H1 (cell line): ENCODE results near the gene SLC16A8. TPM values are rescaled to one million over a fixed set of nuclear protein-coding genes. Genes with fewer than 3 reads are reported as not detected.

ENCODE experiments used
- CTCF ChIA-PET: fragments of 300-600 bp; sonication (Branson Sonifier 250); formaldehyde crosslinking; loops from one replicate; lab custom pipeline; 2021; ENCODE audit not compliant: partially characterized antibody; lab: Charles Lee
- POLR2A ChIA-PET: fragments of 300-600 bp; sonication (Branson Sonifier 250); formaldehyde crosslinking; loops from one replicate; lab custom pipeline; 2021; ENCODE audit warnings: inconsistent platforms; ENCODE audit not compliant: partially characterized antibody; lab: Charles Lee
- DNase-seq, 2 experiments: peaks; one replicate each; pipeline versions ENCODE4 v3.0.0 to v3.0.0-alpha.2; 2010 to 2022; ENCODE audit warnings: low spot score in 2 of 2, low read depth in 1 of 2, mixed read lengths in 1 of 2
- FAIRE-seq: peaks from 2 replicates; lab custom pipeline; 2011; peaks lifted over from hg19 to GRCh38; lab: Jason Lieb, UNC
- H2AFZ ChIP-seq: 2 replicates; pipeline ENCODE4 v1.8.1; 2012; ENCODE audit warnings: low read length, inconsistent platforms
- H2AK5ac ChIP-seq: 2 replicates; pipeline ENCODE4 v1.6.1; 2013; ENCODE audit warnings: low read depth, low read length
- H2BK120ac ChIP-seq: replicated peaks from 2 replicates; pipeline ENCODE3; 2013; ENCODE audit warnings: low read depth, low read length, inconsistent platforms
- H2BK12ac ChIP-seq: 2 replicates; pipeline ENCODE4 v1.6.1; 2013; ENCODE audit warnings: low read depth, low read length
- H2BK15ac ChIP-seq: 2 replicates; pipeline ENCODE4 v1.6.1; 2013; ENCODE audit warnings: low read length
- H2BK20ac ChIP-seq: 2 replicates; pipeline ENCODE4 v1.6.1; 2013; ENCODE audit warnings: low read length
- H2BK5ac ChIP-seq: 2 replicates; pipeline ENCODE4 v1.6.1; 2013; ENCODE audit warnings: low read depth, low read length
- H3K14ac ChIP-seq: 2 replicates; pipeline ENCODE4 v1.6.1; 2013; ENCODE audit warnings: inconsistent platforms; ENCODE audit not compliant: insufficient read length
- H3K18ac ChIP-seq: 2 replicates; pipeline ENCODE4 v1.6.1; 2013; ENCODE audit warnings: low read length; ENCODE audit errors: extremely low read depth
- H3K23ac ChIP-seq: 2 replicates; pipeline ENCODE4 v1.6.1; 2013; ENCODE audit warnings: inconsistent platforms; ENCODE audit not compliant: insufficient read length
- H3K23me2 ChIP-seq: 2 replicates; pipeline ENCODE4 v1.6.1; 2013; ENCODE audit warnings: low read depth, low read length
- H3K27ac ChIP-seq: 2 replicates; pipeline ENCODE4 v1.6.1; 2011; ENCODE audit warnings: low read depth, low read length, inconsistent platforms
- H3K27me3 ChIP-seq, 4 experiments: replicated peaks in 1 of 4; 1 replicate in 1 of 4; 2 replicates in 3 of 4; pipeline versions ENCODE4 v1.6.1 to v1.8.1; 2011 to 2013; ENCODE audit warnings: low read length in 3 of 4, mild to moderate bottlenecking in 3 of 4, inconsistent platforms in 2 of 4, mixed read lengths in 2 of 4, moderate library complexity in 1 of 4; ENCODE audit not compliant: control insufficient read depth in 3 of 4, insufficient read depth in 3 of 4; ENCODE audit errors: extremely low read depth in 1 of 4
- H3K36me3 ChIP-seq, 4 experiments: 2 replicates each; pipeline versions ENCODE4 v1.6.1 to v1.8.1; 2011 to 2013; ENCODE audit warnings: mild to moderate bottlenecking in 4 of 4, low read length in 3 of 4, moderate library complexity in 2 of 4, control low read depth in 1 of 4, inconsistent platforms in 1 of 4; ENCODE audit not compliant: insufficient read depth in 4 of 4, control insufficient read depth in 2 of 4
- H3K4ac ChIP-seq: replicated peaks from 2 replicates; pipeline ENCODE3; 2013; ENCODE audit warnings: low read length, low read depth, mixed read lengths, inconsistent platforms; ENCODE audit not compliant: insufficient read length
- H3K4me1 ChIP-seq, 4 experiments: replicated peaks in 1 of 4; 1 replicate in 1 of 4; 2 replicates in 3 of 4; pipeline versions ENCODE4 v1.6.1 to v1.8.1; 2011 to 2013; ENCODE audit warnings: low read length in 3 of 4, inconsistent platforms in 2 of 4, mixed read lengths in 1 of 4; ENCODE audit not compliant: insufficient read depth in 4 of 4, control insufficient read depth in 3 of 4
- H3K4me2 ChIP-seq, 2 experiments: 2 replicates each; pipeline versions ENCODE4 v1.6.1 to v1.8.1; 2011 to 2013; ENCODE audit warnings: low read depth in 2 of 2, low read length in 2 of 2, control low read depth in 1 of 2, inconsistent platforms in 1 of 2, mild to moderate bottlenecking in 1 of 2; ENCODE audit not compliant: insufficient read depth in 1 of 2
- H3K4me3 ChIP-seq, 4 experiments: fragments of 200-600, 300-600 bp in 1 of 4; sonication (generic), shearing (Covaris generic), sonication (Bioruptor Twin) in 1 of 4; 2 replicates each; pipeline versions ENCODE4 v1.5.1 to v1.8.1; 2011 to 2016; ENCODE audit warnings: low read length in 4 of 4, low read depth in 3 of 4, control low read depth in 2 of 4, inconsistent platforms in 2 of 4, mild to moderate bottlenecking in 2 of 4, mixed read lengths in 1 of 4, moderate library complexity in 1 of 4; ENCODE audit not compliant: insufficient read depth in 2 of 4; ENCODE audit errors: extremely low read depth in 1 of 4
- H3K56ac ChIP-seq: replicated peaks from 2 replicates; pipeline ENCODE3; 2013; ENCODE audit warnings: low read depth, mild to moderate bottlenecking, mixed read lengths, low read length, inconsistent platforms; ENCODE audit not compliant: insufficient read length
- H3K79me1 ChIP-seq: 2 replicates; pipeline ENCODE4 v1.6.1; 2013; ENCODE audit warnings: low read depth, low read length, control low read depth
- H3K79me2 ChIP-seq, 2 experiments: 2 replicates each; pipeline versions ENCODE4 v1.6.1 to v1.8.1; 2012 to 2013; ENCODE audit warnings: low read length in 2 of 2, mild to moderate bottlenecking in 2 of 2, inconsistent platforms in 1 of 2; ENCODE audit not compliant: insufficient read depth in 2 of 2, control insufficient read depth in 1 of 2
- H3K9ac ChIP-seq, 4 experiments: replicated peaks in 1 of 4; 1 replicate in 1 of 4; 2 replicates in 3 of 4; pipeline versions ENCODE4 v1.6.1 to v1.8.1; 2011 to 2013; ENCODE audit warnings: low read depth in 3 of 4, low read length in 3 of 4, control low read depth in 2 of 4, mild to moderate bottlenecking in 2 of 4, moderate library complexity in 2 of 4, inconsistent platforms in 1 of 4; ENCODE audit errors: extremely low read depth in 1 of 4
- H3K9me3 ChIP-seq, 2 experiments: 2 replicates each; pipeline versions ENCODE4 v1.6.1 to v1.8.1; 2012 to 2013; ENCODE audit warnings: mild to moderate bottlenecking in 2 of 2, moderate library complexity in 2 of 2, control low read depth in 1 of 2, inconsistent platforms in 1 of 2, low read depth in 1 of 2, low read length in 1 of 2, mixed read lengths in 1 of 2; ENCODE audit not compliant: insufficient read depth in 2 of 2
- H4K20me1 ChIP-seq, 2 experiments: replicated peaks in 1 of 2; 2 replicates each; pipeline versions ENCODE3 to v1.8.1; 2011 to 2013; ENCODE audit warnings: inconsistent platforms in 2 of 2, low read length in 2 of 2, mild to moderate bottlenecking in 1 of 2; ENCODE audit not compliant: insufficient read depth in 2 of 2, control insufficient read depth in 1 of 2
- H4K5ac ChIP-seq: 2 replicates; pipeline ENCODE4 v1.6.1; 2013; ENCODE audit warnings: low read length, low read depth, mixed read lengths, inconsistent platforms; ENCODE audit not compliant: insufficient read length
- H4K8ac ChIP-seq: 2 replicates; pipeline ENCODE4 v1.8.0; 2013; ENCODE audit warnings: mild to moderate bottlenecking, moderate library complexity, low read length, inconsistent platforms; ENCODE audit not compliant: insufficient read depth; ENCODE audit errors: extremely low read depth
- H4K91ac ChIP-seq: replicated peaks from 2 replicates; pipeline ENCODE3; 2013; ENCODE audit warnings: low read length, mixed read lengths, inconsistent platforms; ENCODE audit not compliant: insufficient read length
- ASH2L ChIP-seq: fragments of 200-600, 300-600 bp; sonication (generic); IDR thresholded peaks from one replicate; pipeline ENCODE4 v1.7.1; 2017; ENCODE audit warnings: low read length
- HDAC6 ChIP-seq: IDR thresholded peaks from one replicate; pipeline ENCODE4 v1.7.1; 2012; ENCODE audit warnings: low read depth, mild to moderate bottlenecking, inconsistent platforms, low read length, moderate library complexity
- NRF1 ChIP-seq: IDR thresholded peaks from 2 replicates; pipeline ENCODE4 v1.6.1; 2011; ENCODE audit warnings: mild to moderate bottlenecking, low read depth, low read length, improper control_type of control experiment
- TCF12 ChIP-seq: IDR thresholded peaks from 2 replicates; pipeline ENCODE4 v1.6.1; 2011; ENCODE audit warnings: low read depth, mild to moderate bottlenecking, low read length
- WGBS, 2 experiments: shearing (Covaris generic) in 1 of 2; methylation state at CpG; one replicate each; pipeline versions ENCODE4 v1.1.6 to v1.1.7; 2013 to 2015; ENCODE audit warnings: low lambda C conversion rate in 2 of 2, mixed read lengths in 2 of 2, inconsistent platforms in 1 of 2, low coverage in 1 of 2, missing lambda C conversion rate in 1 of 2; ENCODE audit not compliant: insufficient replicate concordance in 2 of 2, insufficient coverage in 1 of 2, insufficient read length in 1 of 2; ENCODE audit errors: extremely low coverage in 1 of 2, missing lambda C conversion rate in 1 of 2; 5-methylcytosine and 5-hydroxymethylcytosine counted together
- polyA plus RNA-seq, 7 experiments: library from polyadenylated mRNA; depleted of rRNA in 3 of 7; stranded (reverse) in 5 of 7; unstranded in 2 of 7; fragments of >200 nt in 5 of 7; fragments of 200-250 nt in 2 of 7; gene quantifications; 1 replicate in 5 of 7; 2 replicates in 1 of 7; 4 replicates in 1 of 7; pipeline versions ENCODE4 v1.2.1 to v1.2.3, GENCODE V29; 2011 to 2013; ENCODE audit warnings: missing spikeins in 2 of 7, mixed read lengths in 2 of 7
- total RNA-seq: library from RNA; stranded (reverse); fragmentation: NEBNext Ultra II Directional; extraction: Animal tissue kit (Norgen Biotek cat#: 25700); gene quantifications from 2 replicates; pipeline ENCODE4 v1.2.1, GENCODE V29; 2021

Gene SLC16A8
- total and polyA plus RNA-seq, 2 of the 8 experiments (the other 6 are each of a cell fraction or from before 2014, with no cell fraction given): 0.70 TPM; not detected in 1

DNA sequence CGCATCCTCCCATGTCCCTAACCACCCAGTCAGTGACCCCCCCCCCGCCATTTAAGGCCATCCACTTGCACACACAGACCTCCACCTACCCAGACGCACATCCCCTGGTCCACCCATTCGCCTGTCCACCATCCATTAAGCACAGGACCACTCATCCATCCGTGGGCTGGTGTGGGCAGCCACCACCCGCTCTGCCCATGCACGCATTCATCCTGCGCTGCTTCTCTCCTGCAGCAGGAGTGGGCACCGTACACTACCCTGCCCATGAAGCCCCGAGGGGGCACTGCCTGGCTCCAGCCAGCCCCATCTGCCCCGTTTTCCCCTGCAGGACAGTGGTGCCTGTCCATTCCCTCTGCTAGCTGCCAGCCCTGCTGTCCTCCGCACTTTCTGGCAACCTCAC is 3.9 kb upstream of the SLC16A8 start:
- CTCF ChIA-PET: interaction anchor here (3.3 to 4.8 kb wide), 2 partner anchors 12 to 13 kb away, joined by 34 to 64 read pairs; no protein-coding TSS in a partner anchor
- H3K79me2 ChIP-seq: no peaks in the 10 kb centered on the region
- peaks cover 0 to 23% (median 15%) of the 10 kb centered on the region in 4 experiments; a peak in 6 of 7 replicates for H3K4me1 ChIP-seq
- peaks cover 2% of the 10 kb centered on the region; the same call in 1 of the 2 replicates for H3K23me2 ChIP-seq
- H3K23ac ChIP-seq: no peak overlapping the region
- no peak for FAIRE-seq
- no peak overlapping the region for H2AFZ ChIP-seq
- H3K9ac ChIP-seq: no peak overlapping the region
- no peak overlapping the region for H4K5ac ChIP-seq
- no peaks in the 10 kb centered on the region for H3K79me1 ChIP-seq
- no peak overlapping the region; the same call in 1 of the 2 replicates for H2BK12ac ChIP-seq
- H4K91ac ChIP-seq: no peak overlapping the region
- no peak overlapping the region for H3K14ac ChIP-seq
- H2BK5ac ChIP-seq: no peak overlapping the region
- H2BK15ac ChIP-seq: peak overlapping the region; percentile 40; the same call in 1 of the 2 replicates
- H2BK20ac ChIP-seq: 0 out of 2 replicates have a peak overlapping the region, but pooled peaks have one; percentile 18
- no peaks in the 10 kb centered on the region for H3K36me3 ChIP-seq
- H3K9me3 ChIP-seq: no peaks in the 10 kb centered on the region
- no peak overlapping the region for H3K27ac ChIP-seq
- H3K4me2 ChIP-seq: no peak overlapping the region; a peak in 1 of 4 replicates
- no peak for DNase-seq
- H4K20me1 ChIP-seq: peaks cover 0 to 2% of the 10 kb centered on the region in 2 experiments
- H3K56ac ChIP-seq: no peak overlapping the region
- no peak overlapping the region for H3K4me3 ChIP-seq
- POLR2A ChIA-PET: interaction anchor here (0.5 to 1.8 kb wide), 4 partner anchors 9 to 182 kb away, joined by 3 to 10 read pairs (median 3); no protein-coding TSS in a partner anchor
- H3K18ac ChIP-seq: no peak overlapping the region
- 92% methylated on average over 11 of the region's 12 CpGs; no CpG with 5 or more reads in 1 of the 2 experiments for whole genome bisulfite sequencing, 2 experiments
- H4K8ac ChIP-seq: no peak overlapping the region
- peak overlapping the region; percentile 13 for H3K4ac ChIP-seq
- H2AK5ac ChIP-seq: no peak overlapping the region
- H2BK120ac ChIP-seq: no peak overlapping the region
- peaks cover 0 to 9% (median 2%) of the 10 kb centered on the region in 4 experiments; a peak in 3 of 7 replicates for H3K27me3 ChIP-seq
- TF ChIP-seq ASH2L (no peak), TCF12 (no peak), NRF1 (no peak), HDAC6 (no peak)
